Keratinocyte (primary cell): ENCODE measurements around the gene SLC16A9. TPM values are rescaled to one million over a fixed set of nuclear protein-coding genes. Genes with fewer than 3 reads are reported as not detected.

Experiments used
- DNase-seq: peaks from one replicate; pipeline ENCODE4 v3.0.0-alpha.2; 2011; ENCODE audit warnings: low read depth, missing footprints, low spot score
- FAIRE-seq: peaks from 2 replicates; lab custom pipeline; 2011; peaks lifted over from hg19 to GRCh38; lab: Jason Lieb, UNC
- H2AFZ ChIP-seq: 2 replicates; pipeline ENCODE4 v1.6.0; 2012; ENCODE audit warnings: low read length, control low read depth, inconsistent platforms; ENCODE audit not compliant: control insufficient read depth
- H3K27ac ChIP-seq: 2 replicates; pipeline ENCODE4 v1.5.1; 2011; ENCODE audit warnings: low read length; ENCODE audit not compliant: control insufficient read depth, insufficient read depth
- H3K27me3 ChIP-seq: 3 replicates; pipeline ENCODE4 v1.6.0; 2011; ENCODE audit warnings: low read length; ENCODE audit not compliant: control insufficient read depth, insufficient read depth; ENCODE audit errors: extremely low read depth
- H3K36me3 ChIP-seq, 2 experiments: 2 replicates in 1 of 2; 3 replicates in 1 of 2; pipeline ENCODE4 v1.5.1; 2011; ENCODE audit warnings: low read length in 2 of 2, mild to moderate bottlenecking in 1 of 2; ENCODE audit not compliant: control insufficient read depth in 2 of 2, insufficient read depth in 2 of 2; ENCODE audit errors: extremely low read depth in 1 of 2
- H3K4me1 ChIP-seq: 3 replicates; pipeline ENCODE4 v1.5.1; 2011; ENCODE audit warnings: low read length; ENCODE audit not compliant: control insufficient read depth, insufficient read depth; ENCODE audit errors: extremely low read depth
- H3K4me2 ChIP-seq: 3 replicates; pipeline ENCODE4 v1.6.0; 2011; ENCODE audit warnings: low read depth, low read length; ENCODE audit not compliant: control insufficient read depth, insufficient read depth; ENCODE audit errors: extremely low read depth
- H3K4me3 ChIP-seq, 3 experiments: fragments of 200-600 bp in 1 of 3; sonication (generic) in 1 of 3; 2 replicates in 2 of 3; 3 replicates in 1 of 3; pipeline ENCODE4 v1.5.1; 2011 to 2016; ENCODE audit warnings: low read length in 3 of 3, mild to moderate bottlenecking in 3 of 3, control low read depth in 2 of 3, inconsistent platforms in 1 of 3, low read depth in 1 of 3, mixed read lengths in 1 of 3, mixed run types in 1 of 3, moderate library complexity in 1 of 3; ENCODE audit not compliant: control insufficient read depth in 2 of 3, insufficient read depth in 2 of 3; ENCODE audit errors: extremely low read depth in 1 of 3
- H3K79me2 ChIP-seq: 2 replicates; pipeline ENCODE4 v1.6.0; 2012; ENCODE audit warnings: low read length; ENCODE audit not compliant: control insufficient read depth, insufficient read depth
- H3K9ac ChIP-seq: 3 replicates; pipeline ENCODE4 v1.6.0; 2011; ENCODE audit warnings: low read length; ENCODE audit not compliant: control insufficient read depth, insufficient read depth; ENCODE audit errors: extremely low read depth
- H3K9me1 ChIP-seq: 3 replicates; pipeline ENCODE4 v1.6.0; 2011; ENCODE audit warnings: low read length; ENCODE audit not compliant: control insufficient read depth, insufficient read depth; ENCODE audit errors: extremely low read depth
- H3K9me3 ChIP-seq: 2 replicates; pipeline ENCODE4 v1.5.1; 2012; ENCODE audit warnings: low read depth, low read length; ENCODE audit not compliant: control insufficient read depth
- H4K20me1 ChIP-seq: 3 replicates; pipeline ENCODE4 v1.6.0; 2011; ENCODE audit warnings: low read length; ENCODE audit not compliant: control insufficient read depth, insufficient read depth; ENCODE audit errors: extremely low read depth
- EZH2 ChIP-seq: IDR thresholded peaks from one replicate; pipeline ENCODE4 v1.6.1; 2012; ENCODE audit warnings: inconsistent platforms, mild to moderate bottlenecking, low read length, moderate library complexity
- dilution Hi-C: fragments of 300-500 bp; cut with MboI; formaldehyde crosslinking; loops from one replicate; pipeline ENCODE4 v1.7.0; 2020; ENCODE audit warnings: low sequenced_read_pairs; ENCODE audit not compliant: extremely low pct_ligation_motif_present
- polyA plus RNA-seq, 5 experiments: library from polyadenylated mRNA; depleted of rRNA in 3 of 5; stranded (reverse) in 3 of 5; stranded (forward) in 1 of 5; unstranded in 1 of 5; fragments of >200 nt; gene quantifications; 1 replicate in 1 of 5; 2 replicates in 3 of 5; 3 replicates in 1 of 5; pipeline versions ENCODE4 v1.2.1 to v1.2.3, GENCODE V29; 2011 to 2012; ENCODE audit warnings: missing spikeins in 2 of 5, low read depth in 1 of 5, low replicate concordance in 1 of 5
- TF ChIP-seq, protein P1 (sequence below), 3 experiments: IDR thresholded peaks in 1 of 3; conservative IDR thresholded peaks in 1 of 3; optimal IDR thresholded peaks in 1 of 3; 2 replicates in 2 of 3; 3 replicates in 1 of 3; pipeline versions ENCODE3 to v1.5.1; 2011; ENCODE audit warnings: low read length in 3 of 3, mild to moderate bottlenecking in 3 of 3, moderate library complexity in 2 of 3, control low read depth in 1 of 3, inconsistent platforms in 1 of 3; ENCODE audit not compliant: insufficient read depth in 2 of 3; ENCODE audit errors: extremely low read depth in 1 of 3

The SLC16A9 gene
- polyA plus RNA-seq, 1 donor (not counting 4 experiments of a cell fraction or from before 2014, with no cell fraction given) = 4.5 TPM

DNA sequence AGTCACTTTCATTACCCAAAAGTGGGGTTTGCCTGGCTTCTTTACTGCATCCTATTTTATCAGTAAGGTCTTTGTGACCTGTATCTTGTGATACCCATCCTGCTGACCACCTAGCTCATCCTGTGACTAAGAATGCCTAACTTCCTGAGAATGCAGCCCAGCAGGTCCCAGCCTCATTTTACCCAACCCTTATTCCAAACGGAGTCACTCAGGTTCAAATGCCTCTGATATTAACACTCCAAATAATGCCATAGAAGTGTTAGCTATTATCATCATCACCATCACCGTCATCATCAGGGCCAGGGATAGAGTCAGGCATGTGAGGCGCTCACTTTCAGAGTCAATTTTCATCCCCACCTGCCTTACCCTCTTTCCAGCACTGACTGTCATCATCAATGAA lies 85.5 kb downstream of the SLC16A9 start:
- Histone ChIP-seq H3K9ac (no peak overlapping the region), H3K36me3 (no peaks in the 10 kb centered on the region), H3K9me3 (no peaks in the 10 kb centered on the region), H3K9me1 (no peaks in the 10 kb centered on the region), H3K27ac (no peak overlapping the region), H4K20me1 (no peaks in the 10 kb centered on the region), H3K4me2 (no peak overlapping the region), H3K4me1 (peaks cover 3% of the 10 kb centered on the region), H3K4me3 (no peak overlapping the region), H3K79me2 (no peaks in the 10 kb centered on the region), H3K27me3 (no peaks in the 10 kb centered on the region), H2AFZ (no peak overlapping the region)
- no peak for DNase-seq
- no peak for FAIRE-seq
- dilution Hi-C loops = loop anchor here (25.0 kb wide), 1 partner anchor 387 kb away; no protein-coding TSS in a partner anchor
- no peak for TF ChIP-seq EZH2
- TF ChIP-seq, protein P1, sequence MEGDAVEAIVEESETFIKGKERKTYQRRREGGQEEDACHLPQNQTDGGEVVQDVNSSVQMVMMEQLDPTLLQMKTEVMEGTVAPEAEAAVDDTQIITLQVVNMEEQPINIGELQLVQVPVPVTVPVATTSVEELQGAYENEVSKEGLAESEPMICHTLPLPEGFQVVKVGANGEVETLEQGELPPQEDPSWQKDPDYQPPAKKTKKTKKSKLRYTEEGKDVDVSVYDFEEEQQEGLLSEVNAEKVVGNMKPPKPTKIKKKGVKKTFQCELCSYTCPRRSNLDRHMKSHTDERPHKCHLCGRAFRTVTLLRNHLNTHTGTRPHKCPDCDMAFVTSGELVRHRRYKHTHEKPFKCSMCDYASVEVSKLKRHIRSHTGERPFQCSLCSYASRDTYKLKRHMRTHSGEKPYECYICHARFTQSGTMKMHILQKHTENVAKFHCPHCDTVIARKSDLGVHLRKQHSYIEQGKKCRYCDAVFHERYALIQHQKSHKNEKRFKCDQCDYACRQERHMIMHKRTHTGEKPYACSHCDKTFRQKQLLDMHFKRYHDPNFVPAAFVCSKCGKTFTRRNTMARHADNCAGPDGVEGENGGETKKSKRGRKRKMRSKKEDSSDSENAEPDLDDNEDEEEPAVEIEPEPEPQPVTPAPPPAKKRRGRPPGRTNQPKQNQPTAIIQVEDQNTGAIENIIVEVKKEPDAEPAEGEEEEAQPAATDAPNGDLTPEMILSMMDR (optimal IDR thresholded peaks at IDR 0.05 in 1 of 3, IDR thresholded peaks at IDR 0.05 in 1 of 3, conservative IDR thresholded peaks at IDR 0.05 in 1 of 3; ENCODE audit: extremely low read depth in 1 of 3, insufficient read depth in 2 of 3, low read length in 3 of 3) = no peak

DNA sequence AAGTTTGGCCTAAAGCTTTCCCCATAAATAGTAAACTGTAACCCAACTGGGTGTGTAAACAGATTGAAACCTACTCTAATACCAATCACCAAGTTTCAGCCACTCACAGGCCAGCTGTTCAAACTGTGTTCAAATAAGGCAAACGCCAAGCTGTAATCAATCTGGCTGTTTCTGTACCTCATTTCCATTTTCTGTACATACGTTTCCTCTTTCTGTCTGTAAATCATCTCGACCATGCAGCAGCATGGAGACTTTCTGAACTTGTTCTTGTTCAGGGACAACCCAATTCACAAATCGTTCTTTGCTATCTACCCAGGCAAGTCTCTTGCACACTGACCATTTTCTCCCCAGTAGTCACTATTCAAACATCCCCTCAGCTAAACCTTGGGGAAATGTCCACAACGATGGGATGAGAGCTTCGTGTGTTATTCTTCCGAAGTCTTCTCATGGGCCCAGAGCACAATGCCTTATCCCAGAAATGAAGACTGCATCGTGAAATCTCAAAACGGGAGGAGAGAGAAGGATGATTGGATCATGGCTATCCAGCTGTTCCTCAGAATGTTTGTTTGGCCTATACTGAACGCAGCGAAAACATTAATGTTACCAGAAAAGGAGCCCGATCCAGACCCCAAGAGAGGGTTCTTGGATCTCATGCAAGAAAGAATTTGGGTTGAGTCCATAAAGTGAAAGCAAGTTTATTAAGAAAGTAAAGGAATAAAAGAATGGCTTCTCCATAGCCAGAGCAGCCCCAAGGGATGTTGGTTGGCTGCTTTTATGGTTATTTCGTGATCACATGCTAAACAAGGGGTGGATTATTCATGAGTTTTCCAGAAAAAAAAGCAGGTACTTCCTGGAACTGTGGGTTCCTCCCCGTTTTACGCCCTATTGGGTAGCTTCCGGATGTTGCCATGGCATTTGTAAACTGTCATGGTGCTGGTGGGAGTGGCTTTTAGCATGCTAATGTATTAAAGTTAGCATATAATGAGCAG lies 86.2 kb downstream of the SLC16A9 start:
- H3K9ac ChIP-seq = no peak overlapping the region
- no peak for TF ChIP-seq EZH2
- TF ChIP-seq, protein P1 (optimal IDR thresholded peaks at IDR 0.05 in 1 of 3, IDR thresholded peaks at IDR 0.05 in 1 of 3, conservative IDR thresholded peaks at IDR 0.05 in 1 of 3; ENCODE audit: extremely low read depth in 1 of 3, insufficient read depth in 2 of 3, low read length in 3 of 3) = no peak
- FAIRE-seq (no peak), DNase-seq (no peak)
- H3K9me3 ChIP-seq = no peaks in the 10 kb centered on the region
- H3K27ac ChIP-seq = no peak overlapping the region
- H3K4me1 ChIP-seq = peaks cover 3% of the 10 kb centered on the region
- H3K27me3 ChIP-seq = no peaks in the 10 kb centered on the region
- no peak overlapping the region for H3K4me2 ChIP-seq
- dilution Hi-C loops = loop anchor here (25.0 kb wide), 1 partner anchor 386 kb away; no protein-coding TSS in a partner anchor
- no peak overlapping the region for H3K4me3 ChIP-seq
- H4K20me1 ChIP-seq = no peaks in the 10 kb centered on the region
- H3K9me1 ChIP-seq = no peaks in the 10 kb centered on the region
- no peaks in the 10 kb centered on the region for H3K79me2 ChIP-seq
- H2AFZ ChIP-seq = no peak overlapping the region
- no peaks in the 10 kb centered on the region for H3K36me3 ChIP-seq
